ENCODE measurements around the gene KRTAP5-8. TPM values are rescaled to one million over a fixed set of nuclear protein-coding genes. Genes with fewer than 3 reads are reported as not detected.
"Not testable (repeated sequence)": the region's sequence is repeated elsewhere in the genome, so short reads cannot be mapped to it uniquely, and the experiment has no call there.

The KRTAP5-8 gene
- total RNA-seq, 1 donor from 2014 or later, result not detected

GRCh38 chr11:71580057-71581003, 42.5 kb downstream of the KRTAP5-8 start:
- peak; percentile 85 for TF ChIP-seq CTCF (IDR thresholded peaks at IDR 0.05)
- no peaks in the 10 kb centered on the region for H3K36me3 Mint-ChIP-seq (ENCODE audit: low read depth)
- no peak for DNase-seq (ENCODE audit: low spot score)

GRCh38 chr11:71581826-71582225, 44.0 kb downstream of the KRTAP5-8 start:
- no peaks in the 10 kb centered on the region for H3K36me3 Mint-ChIP-seq (ENCODE audit: low read depth)
- no peaks in the 10 kb centered on the region for H3K9me3 Mint-ChIP-seq (ENCODE audit: low read depth)
- H3K27ac Mint-ChIP-seq (ENCODE audit: unreplicated experiment), result no peak overlapping the region
- H3K4me3 Mint-ChIP-seq (ENCODE audit: unreplicated experiment), result no peak overlapping the region
- TF ChIP-seq CTCF (IDR thresholded peaks at IDR 0.05), result no peak
- H3K27me3 Mint-ChIP-seq (ENCODE audit: low read depth), result peaks cover 36% of the 10 kb centered on the region
- peaks cover 8% of the 10 kb centered on the region for H3K4me1 Mint-ChIP-seq (ENCODE audit: low read depth)
- DNase-seq (ENCODE audit: low spot score), result no peak

More at GRCh38 chr11:71580057-71581003, 42.5 kb downstream of the KRTAP5-8 start:
- Mint-ChIP-seq H3K4me3 (ENCODE audit: unreplicated experiment) (no peak overlapping the region), H3K4me1 (ENCODE audit: low read depth) (peaks cover 8% of the 10 kb centered on the region), H3K27me3 (ENCODE audit: low read depth) (peaks cover 34% of the 10 kb centered on the region), H3K9me3 (ENCODE audit: low read depth) (no peaks in the 10 kb centered on the region), H3K27ac (ENCODE audit: unreplicated experiment) (no peak overlapping the region)

- no peaks in the 10 kb centered on the region for H3K9me3 Mint-ChIP-seq (ENCODE audit: low read depth)
- H3K4me3 Mint-ChIP-seq (ENCODE audit: unreplicated experiment), result no peak within 1 kb of the TSS
- peaks cover 8% of the 10 kb centered on the region for H3K4me1 Mint-ChIP-seq (ENCODE audit: low read depth)
- peaks cover 40% of the 10 kb centered on the region for H3K27me3 Mint-ChIP-seq (ENCODE audit: low read depth)
- no peaks in the 10 kb centered on the region for H3K36me3 Mint-ChIP-seq (ENCODE audit: low read depth)
- H3K27ac Mint-ChIP-seq (ENCODE audit: unreplicated experiment), result no peak within 1 kb of the TSS
- DNase-seq (ENCODE audit: low spot score), result no peak
- no peak for TF ChIP-seq CTCF (IDR thresholded peaks at IDR 0.05)
Observed at GRCh38 chr11:71582309-71582895, 44.6 kb downstream of the KRTAP5-8 start, which contains the start of gene KRTAP5-11. KRTAP5-11 (minus strand) TSS chr11:71582875; CDS start chr11:71582837, 38 bp downstream.

- H3K27ac Mint-ChIP-seq (ENCODE audit: unreplicated experiment); H3K9me3 Mint-ChIP-seq (ENCODE audit: low read depth); H3K4me1 Mint-ChIP-seq (ENCODE audit: low read depth); DNase-seq (ENCODE audit: low spot score); H3K36me3 Mint-ChIP-seq (ENCODE audit: low read depth); H3K4me3 Mint-ChIP-seq (ENCODE audit: unreplicated experiment): not testable (repeated sequence)
- H3K27me3 Mint-ChIP-seq (ENCODE audit: low read depth), result peaks cover 44% of the 10 kb centered on the region
Observed at GRCh38 chr11:71582969-71583368, 45.1 kb downstream of the KRTAP5-8 start.

GRCh38 chr11:71585673-71586072, 47.8 kb downstream of the KRTAP5-8 start:
- not testable (repeated sequence) for H3K36me3 Mint-ChIP-seq (ENCODE audit: low read depth); H3K4me1 Mint-ChIP-seq (ENCODE audit: low read depth); H3K4me3 Mint-ChIP-seq (ENCODE audit: unreplicated experiment); H3K27ac Mint-ChIP-seq (ENCODE audit: unreplicated experiment); H3K9me3 Mint-ChIP-seq (ENCODE audit: low read depth); DNase-seq (ENCODE audit: low spot score)
- peaks cover 46% of the 10 kb centered on the region for H3K27me3 Mint-ChIP-seq (ENCODE audit: low read depth)

- not testable (repeated sequence) for H3K4me3 Mint-ChIP-seq (ENCODE audit: unreplicated experiment); H3K4me1 Mint-ChIP-seq (ENCODE audit: low read depth)
Observed at GRCh38 chr11:71588314-71588713, 50.5 kb downstream of the KRTAP5-8 start.

More at GRCh38 chr11:71588314-71588713, 50.5 kb downstream of the KRTAP5-8 start:
- DNase-seq (ENCODE audit: low spot score); H3K27ac Mint-ChIP-seq (ENCODE audit: unreplicated experiment); H3K36me3 Mint-ChIP-seq (ENCODE audit: low read depth); H3K9me3 Mint-ChIP-seq (ENCODE audit: low read depth): not testable (repeated sequence)
- peaks cover 38% of the 10 kb centered on the region for H3K27me3 Mint-ChIP-seq (ENCODE audit: low read depth)

Other genes starting within 250 kb of the KRTAP5-8 start
- 44.4 to 58.7 TPM (median 57.5 TPM) in 3 replicates for gene DHCR7, start 89.6 kb upstream of the KRTAP5-8 start, total RNA-seq
- 38.8 to 47.5 TPM (median 41.4 TPM) in 3 replicates for gene NADSYN1, start 84.8 kb upstream of the KRTAP5-8 start, total RNA-seq
- not detected in 3 replicates for gene KRTAP5-7, start 10.8 kb upstream of the KRTAP5-8 start, total RNA-seq
- 0.20 to 0.36 TPM in 2 of 3 replicates, not detected in the other for gene KRTAP5-9, start 10.4 kb downstream of the KRTAP5-8 start, total RNA-seq
- gene KRTAP5-10, start 27.5 kb downstream of the KRTAP5-8 start, total RNA-seq, result not detected in 3 replicates
- not detected in 3 replicates for gene KRTAP5-11, start 44.9 kb downstream of the KRTAP5-8 start, total RNA-seq